ENCODE data around the gene PTN.
"Not testable (repeated sequence)": the region's sequence is repeated elsewhere in the genome, so short reads cannot be mapped to it uniquely, and the experiment has no call there.

Gene PTN

GRCh38 chr7:137269240-137269639, 74.3 kb downstream of the PTN start:
- DNase-seq (ENCODE audit: insufficient read length, low spot score) (no peak), FAIRE-seq (no peak)

- not testable (repeated sequence) for FAIRE-seq; DNase-seq (ENCODE audit: insufficient read length, low spot score)
Measured at GRCh38 chr7:137268001-137268865, 75.3 kb downstream of the PTN start.

GRCh38 chr7:137266764-137267163, 76.8 kb downstream of the PTN start:
- no peak for DNase-seq (ENCODE audit: insufficient read length, low spot score)
- no peak for FAIRE-seq

GRCh38 chr7:137265480-137265879, 78.1 kb downstream of the PTN start:
- not testable (repeated sequence) for DNase-seq (ENCODE audit: insufficient read length, low spot score); FAIRE-seq

GRCh38 chr7:137262599-137262998, 80.9 kb downstream of the PTN start:
- DNase-seq (ENCODE audit: insufficient read length, low spot score) (no peak), FAIRE-seq (no peak)

- no peak for DNase-seq (ENCODE audit: insufficient read length, low spot score)
- no peak for FAIRE-seq
Measured at GRCh38 chr7:137258552-137258951, 85.0 kb downstream of the PTN start.

- FAIRE-seq (no peak), DNase-seq (ENCODE audit: insufficient read length, low spot score) (no peak)
Measured at GRCh38 chr7:137254766-137255165, 88.8 kb downstream of the PTN start.

- DNase-seq (ENCODE audit: insufficient read length, low spot score) (no peak), FAIRE-seq (no peak)
Measured at GRCh38 chr7:137245890-137246289, 97.6 kb downstream of the PTN start.

GRCh38 chr7:137245186-137245585, 98.3 kb downstream of the PTN start:
- FAIRE-seq (no peak), DNase-seq (ENCODE audit: insufficient read length, low spot score) (no peak)

- no peak for DNase-seq (ENCODE audit: insufficient read length, low spot score)
- FAIRE-seq: no peak
Measured at GRCh38 chr7:137243741-137244140, 99.8 kb downstream of the PTN start.

GRCh38 chr7:137242616-137243015, 100.9 kb downstream of the PTN start:
- DNase-seq (ENCODE audit: insufficient read length, low spot score) (no peak), FAIRE-seq (no peak)

GRCh38 chr7:137241655-137242360, 101.7 kb downstream of the PTN start:
- no peak for DNase-seq (ENCODE audit: insufficient read length, low spot score)
- no peak for FAIRE-seq

- DNase-seq (ENCODE audit: insufficient read length, low spot score); FAIRE-seq: not testable (repeated sequence)
Measured at GRCh38 chr7:137239186-137239585, 104.3 kb downstream of the PTN start.

- DNase-seq (ENCODE audit: insufficient read length, low spot score): no peak
- FAIRE-seq: no peak
Measured at GRCh38 chr7:137235434-137235833, 108.1 kb downstream of the PTN start.

- no peak for DNase-seq (ENCODE audit: insufficient read length, low spot score)
- no peak for FAIRE-seq
Measured at GRCh38 chr7:137231167-137231566, 112.4 kb downstream of the PTN start.

- no peak for FAIRE-seq
- DNase-seq (ENCODE audit: insufficient read length, low spot score): no peak
Measured at GRCh38 chr7:137221467-137221866, 122.1 kb downstream of the PTN start.

GRCh38 chr7:137213744-137214143, 129.8 kb downstream of the PTN start:
- FAIRE-seq (no peak), DNase-seq (ENCODE audit: insufficient read length, low spot score) (no peak)

GRCh38 chr7:137209151-137209817, 134.2 kb downstream of the PTN start:
- FAIRE-seq: no peak
- DNase-seq (ENCODE audit: insufficient read length, low spot score): no peak

- no peak for DNase-seq (ENCODE audit: insufficient read length, low spot score)
- FAIRE-seq: no peak
Measured at GRCh38 chr7:137206770-137207169, 136.8 kb downstream of the PTN start.

- FAIRE-seq: no peak
- DNase-seq (ENCODE audit: insufficient read length, low spot score): no peak
Measured at GRCh38 chr7:137204246-137204645, 139.3 kb downstream of the PTN start.

- FAIRE-seq: no peak
- no peak for DNase-seq (ENCODE audit: insufficient read length, low spot score)
Measured at GRCh38 chr7:137203351-137203750, 140.2 kb downstream of the PTN start.

All from GM19239 (cell line).